ENCODE results near the gene USP9X. TPM values are rescaled to one million over a fixed set of nuclear protein-coding genes. Genes with fewer than 3 reads are reported as not detected.
A peak's percentile ranks its signal among the peaks of the same experiment; 100 is the strongest.
"Not testable (repeated sequence)": the region's sequence is repeated elsewhere in the genome, so short reads cannot be mapped to it uniquely, and the experiment has no call there.

The USP9X gene
- total RNA-seq, 2 experiments from 2014 or later, result 45.5 to 57.5 TPM

- H3K27ac Mint-ChIP-seq, result peak overlapping the region; percentile 86
- H3K36me3 Mint-ChIP-seq (ENCODE audit: low read depth), result no peaks in the 10 kb centered on the region
- ChIA-PET POLR2A (no interaction called here), CTCF (interaction anchor here (0.6 to 1.0 kb wide), 3 partner anchors 11 to 286 kb away, joined by 3 to 5 read pairs (median 3); no protein-coding TSS in a partner anchor)
- no peaks in the 10 kb centered on the region for H3K27me3 Mint-ChIP-seq
- no peaks in the 10 kb centered on the region for H3K9me3 Mint-ChIP-seq
- DNase-seq, result no peak
- peaks cover 13% of the 10 kb centered on the region for H3K4me1 Mint-ChIP-seq
- H3K4me3 Mint-ChIP-seq, result peak overlapping the region; percentile 71
These were observed 191.6 kb downstream of the USP9X start for GRCh38 chrX:41276661-41277506.

GRCh38 chrX:41282307-41282706 lies 197.1 kb downstream of the USP9X start:
- CTCF ChIA-PET; DNase-seq; H3K4me1 Mint-ChIP-seq; H3K36me3 Mint-ChIP-seq (ENCODE audit: low read depth); H3K27me3 Mint-ChIP-seq; H3K4me3 Mint-ChIP-seq; H3K27ac Mint-ChIP-seq; H3K9me3 Mint-ChIP-seq; POLR2A ChIA-PET: not testable (repeated sequence)

GRCh38 chrX:41285928-41286327 lies 200.7 kb downstream of the USP9X start:
- H3K4me3 Mint-ChIP-seq, POLR2A ChIA-PET: not testable (repeated sequence)
- CTCF ChIA-PET, result interaction anchor here (1.4 kb wide), 1 partner anchor 12 kb away, joined by 3 read pairs; no protein-coding TSS in a partner anchor

More at GRCh38 chrX:41285928-41286327, 200.7 kb downstream of the USP9X start:
- not testable (repeated sequence) for H3K4me1 Mint-ChIP-seq; DNase-seq; H3K36me3 Mint-ChIP-seq (ENCODE audit: low read depth); H3K9me3 Mint-ChIP-seq; H3K27ac Mint-ChIP-seq; H3K27me3 Mint-ChIP-seq

Other genes starting within 250 kb of the USP9X start
- 100 to 1,000 TPM; 181 to 227 TPM for gene DDX3X, start 248.7 kb downstream of the USP9X start, total RNA-seq

All from activated CD4-positive, alpha-beta T cell treated with anti-CD3 and anti-CD28 coated beads, Interleukin-2, amount 10 ng/mL, durations not matched to agents 7 days and 5 days (primary cell).